CD4-positive, alpha-beta T cell treated with Interferon alpha-2 for 1 hour (primary cell): Measurements from ENCODE around the gene C14orf119.

Experiments
- DNase-seq, 2 donors: peaks; one replicate each; pipeline ENCODE4 v3.0.0-alpha.2; 2020 to 2022

Gene C14orf119

GRCh38 chr14:23128969-23129758 lies 33.9 kb downstream of the C14orf119 start:
- no peak for DNase-seq

DNA sequence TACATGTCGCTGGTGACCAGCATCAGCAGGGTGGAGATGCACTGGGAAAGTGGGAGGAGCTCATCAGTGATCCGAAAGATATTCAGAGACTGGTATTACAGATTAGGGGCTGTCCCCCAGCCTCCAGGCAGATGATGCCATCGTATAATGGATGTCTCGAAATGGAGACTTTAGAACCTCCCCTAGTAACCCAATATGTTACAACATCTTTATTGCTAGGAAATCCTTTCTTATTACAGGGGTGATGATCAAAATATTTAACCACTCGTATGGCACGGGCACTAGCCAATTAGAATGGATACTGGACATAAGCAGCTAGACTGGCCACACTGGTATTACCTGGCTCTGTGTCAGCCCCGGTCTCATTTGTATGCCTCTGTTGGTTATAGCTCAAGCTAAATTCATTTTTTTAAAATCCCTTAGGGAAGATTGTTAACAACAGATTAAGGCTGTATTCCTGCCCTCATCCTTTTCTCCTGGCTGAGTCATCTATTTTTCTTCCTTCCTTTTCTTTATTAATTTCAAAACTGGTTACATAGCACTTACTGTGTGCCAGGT lies 34.5 kb downstream of the C14orf119 start:
- no peak for DNase-seq

DNA sequence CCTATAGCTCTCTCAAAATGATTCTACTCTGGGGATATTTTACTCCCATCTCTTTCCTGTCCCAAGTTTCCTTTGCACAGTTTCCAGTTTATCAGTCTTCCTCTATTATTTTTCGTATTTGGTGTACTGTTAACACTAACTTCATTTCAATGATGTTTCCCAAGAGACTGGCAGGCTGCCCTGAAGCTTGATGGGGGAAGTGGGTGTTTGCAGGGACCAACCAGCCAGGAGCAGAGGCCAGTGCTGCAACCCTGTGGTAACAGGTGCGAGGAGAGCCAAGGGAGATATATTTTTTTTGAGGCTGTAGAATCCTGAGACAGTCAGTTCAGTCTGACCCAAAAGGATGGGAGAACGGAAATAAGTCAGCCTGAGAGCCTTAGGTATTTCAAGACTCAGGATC lies 35.6 kb downstream of the C14orf119 start:
- DNase-seq = no peak

DNA sequence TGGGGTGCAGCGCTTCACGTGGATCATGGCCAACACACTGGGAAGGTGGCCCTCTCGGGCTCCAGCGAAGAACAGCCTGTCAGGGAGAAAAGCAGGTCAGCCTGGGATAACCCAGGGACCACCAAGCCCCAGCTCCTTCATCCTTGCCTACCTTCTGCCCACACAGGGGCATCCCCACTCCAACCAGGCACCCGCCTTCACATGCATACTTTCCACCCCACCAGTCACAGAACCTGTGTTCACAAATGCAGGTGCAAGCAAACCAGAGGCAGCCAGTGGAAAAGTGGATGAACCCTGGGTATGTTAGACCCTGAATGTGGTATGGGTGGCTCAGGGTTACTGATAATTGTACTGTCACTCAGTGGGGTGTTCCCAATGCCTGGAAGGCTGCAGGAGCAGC lies 36.2 kb downstream of the C14orf119 start:
- DNase-seq = no peak

GRCh38 chr14:23132970-23133369 lies 37.7 kb downstream of the C14orf119 start:
- no peak for DNase-seq

GRCh38 chr14:23136566-23137133 lies 41.3 kb downstream of the C14orf119 start:
- DNase-seq = no peak

- no peak for DNase-seq
Measured at GRCh38 chr14:23137192-23137812, 42.0 kb downstream of the C14orf119 start.

DNA sequence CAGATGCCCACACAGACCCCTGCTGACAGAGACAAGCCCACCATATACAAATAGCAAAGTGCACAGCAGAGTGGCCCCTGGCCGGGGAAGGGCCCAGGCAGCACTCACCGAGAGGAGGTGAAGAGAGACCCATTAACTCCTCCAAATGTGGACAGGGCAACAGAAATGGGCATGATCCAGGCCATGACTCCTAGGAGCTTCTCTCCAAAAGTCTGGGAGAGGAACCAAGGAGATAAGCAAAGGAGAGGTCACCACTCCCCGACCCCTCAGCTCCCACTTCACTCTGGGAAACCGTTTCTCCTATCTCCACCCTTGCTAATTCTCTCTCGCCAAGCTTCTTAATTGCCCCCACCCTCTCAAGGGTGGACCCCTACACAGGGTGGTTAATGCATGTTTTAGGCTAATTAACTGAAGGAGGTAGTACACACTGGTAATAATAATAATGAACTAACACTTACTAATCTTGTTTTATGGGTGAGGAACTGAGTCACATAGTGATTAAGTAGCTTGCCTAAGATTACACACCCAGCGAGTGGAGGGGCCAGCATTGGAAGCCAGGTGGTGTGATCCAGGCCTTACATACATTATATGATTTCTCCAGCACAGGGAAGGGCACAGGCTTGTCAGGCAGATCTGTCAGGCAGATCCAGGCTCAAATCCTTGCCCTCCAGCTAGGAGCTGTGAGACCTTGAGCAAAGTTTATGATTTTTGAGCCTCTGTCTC lies 42.7 kb downstream of the C14orf119 start:
- DNase-seq = no peak

- no peak for DNase-seq
Measured at GRCh38 chr14:23139874-23140273, 44.6 kb downstream of the C14orf119 start.

DNA sequence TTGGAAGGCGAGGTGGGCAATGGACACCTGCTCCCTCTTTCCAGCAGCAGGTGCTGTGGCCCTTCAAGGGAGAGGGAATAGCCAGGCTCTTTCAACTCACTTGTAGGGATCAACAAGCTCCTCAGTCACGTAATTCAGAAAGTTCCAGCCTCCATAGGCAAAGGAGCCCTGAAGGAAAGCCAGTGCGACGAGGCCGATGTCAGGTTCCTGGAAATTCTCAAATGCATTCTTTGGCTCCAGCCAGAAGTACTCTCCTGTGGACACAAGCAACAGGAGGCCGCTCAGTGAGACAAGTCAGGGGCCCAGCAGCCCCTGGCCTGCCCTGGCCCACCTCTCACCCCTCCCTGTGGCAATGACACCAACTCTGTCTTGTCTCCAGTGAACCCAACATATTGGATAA lies 45.1 kb downstream of the C14orf119 start:
- no peak for DNase-seq

DNA sequence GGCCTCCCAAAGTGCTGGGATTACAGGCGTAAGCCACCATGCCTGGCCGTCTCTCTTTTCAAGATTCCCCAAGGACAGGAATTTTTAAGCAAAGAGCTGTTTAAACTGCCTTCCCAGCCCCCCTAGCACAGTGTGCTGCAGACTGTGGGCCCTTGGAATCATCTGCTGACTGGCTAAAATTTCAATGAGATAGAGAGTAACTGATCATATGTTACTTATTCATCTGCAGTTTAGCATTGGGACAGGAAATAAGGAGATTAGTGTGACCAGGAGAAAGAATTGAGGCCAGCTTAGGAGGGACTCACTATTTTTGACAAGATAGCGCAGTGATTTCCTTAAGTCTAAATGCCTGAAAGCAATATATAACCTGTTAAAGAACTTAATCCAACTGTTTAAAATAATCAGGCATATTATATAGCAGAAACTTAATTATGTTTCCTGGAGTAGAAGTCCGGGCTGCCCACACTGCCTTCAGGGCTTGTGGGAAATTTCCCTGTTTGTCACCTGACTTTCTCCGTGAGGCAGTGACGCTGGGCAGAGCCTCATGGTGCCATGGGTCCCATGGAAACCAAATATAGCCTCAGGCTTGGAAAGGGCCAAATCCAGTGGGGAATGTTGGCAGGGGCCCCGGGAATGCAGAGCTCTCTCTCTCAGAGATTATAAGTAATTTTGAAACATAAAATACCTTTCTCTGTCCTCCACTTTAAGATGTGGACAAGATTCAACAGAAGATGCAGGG lies 46.6 kb downstream of the C14orf119 start:
- no peak for DNase-seq

DNA sequence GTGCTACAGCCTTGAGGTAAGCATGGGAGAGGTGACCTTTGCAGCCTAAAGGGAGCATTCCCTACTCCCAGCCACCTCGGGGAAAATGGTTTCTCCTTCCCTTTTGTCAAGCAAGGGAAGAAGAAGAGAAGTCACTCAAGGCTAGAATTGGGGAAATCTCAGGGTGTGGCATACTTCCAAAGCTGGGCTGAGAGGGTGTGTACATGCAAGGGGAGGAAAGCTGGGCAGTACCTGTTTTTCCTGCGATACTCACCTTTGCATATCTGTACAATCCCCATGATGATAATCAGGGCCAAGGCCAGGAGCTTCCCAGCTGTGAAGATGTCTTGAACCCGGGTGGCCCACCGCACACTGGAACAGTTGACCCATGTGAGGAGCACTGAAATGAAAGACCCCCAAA lies 47.5 kb downstream of the C14orf119 start:
- DNase-seq = no peak

DNA sequence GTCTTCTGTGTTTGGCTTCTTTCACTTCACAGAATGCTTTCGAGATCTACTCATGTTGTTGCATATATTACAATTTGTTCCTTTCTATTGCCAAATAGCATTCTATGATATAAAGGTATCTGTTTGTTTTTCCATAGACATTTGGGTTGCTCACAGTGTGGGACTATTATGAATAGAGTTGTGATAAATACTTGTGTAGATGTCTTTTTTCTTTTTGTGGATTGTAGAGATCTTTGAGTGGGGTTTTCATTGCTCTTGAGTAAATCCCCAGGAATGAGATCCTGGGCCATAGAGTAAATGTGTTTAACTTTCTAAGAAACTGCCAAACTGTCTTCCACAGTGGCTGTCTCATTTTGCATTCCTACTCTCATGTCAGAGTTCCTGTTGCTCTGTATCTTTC lies 48.6 kb downstream of the C14orf119 start:
- no peak for DNase-seq

GRCh38 chr14:23145794-23146350 lies 50.6 kb downstream of the C14orf119 start:
- no peak for DNase-seq

DNA sequence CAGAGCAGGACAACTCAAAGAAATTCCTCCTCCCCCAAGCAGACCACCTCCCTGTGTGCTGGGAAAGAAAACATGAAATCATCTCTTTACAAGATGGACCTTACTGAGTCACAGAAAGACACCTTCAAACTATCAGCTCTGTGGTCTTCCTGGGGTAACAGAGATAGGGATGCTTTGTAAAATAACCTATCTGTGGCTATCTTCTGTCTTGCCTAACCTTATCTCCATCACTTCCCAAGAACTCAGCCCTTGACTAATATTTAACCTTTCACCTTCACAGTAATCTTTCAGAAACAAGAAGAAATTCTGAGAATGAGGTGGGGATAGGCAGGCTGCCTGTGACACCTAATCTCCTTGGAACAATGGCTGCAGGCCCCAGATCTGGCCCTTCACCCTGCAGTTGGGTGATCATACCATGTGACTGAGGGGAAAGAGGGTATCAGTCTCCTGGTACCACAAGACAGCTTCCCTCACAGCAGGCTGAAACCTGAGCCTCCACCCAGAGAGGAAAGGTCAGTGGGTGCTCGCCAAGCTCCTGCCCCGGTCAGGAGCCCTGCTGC lies 51.1 kb downstream of the C14orf119 start:
- DNase-seq = no peak

- DNase-seq = no peak
Measured at GRCh38 chr14:23146980-23147379, 51.7 kb downstream of the C14orf119 start.

- no peak for DNase-seq
Measured at GRCh38 chr14:23147676-23148075, 52.4 kb downstream of the C14orf119 start.

DNA sequence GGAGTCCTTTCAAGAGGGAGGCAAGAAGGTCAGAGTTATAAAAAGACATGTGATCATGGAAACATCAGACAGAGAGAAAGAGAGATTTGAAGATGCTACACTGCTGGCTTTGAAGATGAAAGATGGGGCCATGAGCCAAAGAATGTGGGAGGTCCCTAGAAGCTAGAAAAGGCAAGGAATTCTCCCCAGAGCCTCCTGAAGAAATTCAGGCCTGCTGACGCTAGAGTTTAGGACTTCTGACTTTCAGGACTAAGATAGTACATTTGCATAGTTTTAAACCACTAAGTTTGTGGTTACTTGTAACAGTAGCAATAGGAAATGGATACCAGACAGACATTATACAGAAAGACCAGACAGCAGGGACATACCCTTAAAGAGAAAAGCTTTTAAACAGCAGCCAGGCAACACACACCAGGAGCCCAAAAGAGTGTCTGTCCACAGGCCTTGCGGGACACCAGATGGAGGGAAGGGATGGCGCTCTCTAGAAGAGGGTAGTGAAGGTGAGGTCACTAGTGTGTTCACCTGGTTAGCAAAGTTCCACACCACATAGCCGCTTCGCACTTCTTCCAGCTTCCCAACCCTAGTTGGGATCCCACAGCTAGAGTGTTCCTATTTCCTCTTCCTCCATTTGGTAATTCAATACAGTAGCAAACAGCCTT lies 53.4 kb downstream of the C14orf119 start:
- no peak for DNase-seq

GRCh38 chr14:23149745-23150144 lies 54.4 kb downstream of the C14orf119 start:
- DNase-seq = no peak
